Endodermal cell (in vitro differentiated cells): ENCODE measurements around the gene PHF19. TPM values are rescaled to one million over a fixed set of nuclear protein-coding genes. Genes with fewer than 3 reads are reported as not detected.

ENCODE experiments used
- DNase-seq: peaks from one replicate; pipeline ENCODE4 v3.0.0-alpha.2; 2017
- H3K27ac ChIP-seq: 2 replicates; pipeline ENCODE4 v1.5.1; 2013; ENCODE audit warnings: mild to moderate bottlenecking, low read depth, low read length, moderate library complexity
- H3K27me3 ChIP-seq: 2 replicates; pipeline ENCODE4 v1.6.1; 2013; ENCODE audit warnings: mild to moderate bottlenecking, low read length, moderate library complexity; ENCODE audit not compliant: insufficient read depth, control insufficient read depth, poor library complexity, severe bottlenecking
- H3K36me3 ChIP-seq: 2 replicates; pipeline ENCODE4 v1.7.0; 2013; ENCODE audit warnings: mild to moderate bottlenecking, low read length, moderate library complexity; ENCODE audit not compliant: control insufficient read depth, insufficient read depth
- H3K4me1 ChIP-seq: one replicate; pipeline ENCODE4 v1.7.0; 2013; ENCODE audit warnings: low read length; ENCODE audit not compliant: control insufficient read depth, insufficient read depth
- H3K4me3 ChIP-seq: 2 replicates; pipeline ENCODE4 v1.5.1; 2013; ENCODE audit warnings: mild to moderate bottlenecking, low read length, moderate library complexity
- H3K9ac ChIP-seq: 2 replicates; pipeline ENCODE4 v1.6.1; 2013; ENCODE audit warnings: mild to moderate bottlenecking, low read length, moderate library complexity; ENCODE audit not compliant: poor library complexity, severe bottlenecking; ENCODE audit errors: extremely low read depth
- H3K9me3 ChIP-seq: 2 replicates; pipeline ENCODE4 v1.6.1; 2013; ENCODE audit warnings: mild to moderate bottlenecking, low read length, moderate library complexity; ENCODE audit not compliant: control insufficient read depth
- H3K27ac Mint-ChIP-seq: 2 replicates; pipeline ENCODE4 v1.8.0; 2020; ENCODE audit warnings: mixed read lengths
- H3K27me3 Mint-ChIP-seq: 2 replicates; pipeline ENCODE4 v1.8.0; 2021; ENCODE audit warnings: mild to moderate bottlenecking, mixed read lengths; ENCODE audit not compliant: insufficient read depth
- H3K36me3 Mint-ChIP-seq: 2 replicates; pipeline ENCODE4 v1.8.0; 2020; ENCODE audit warnings: low read depth, mixed read lengths
- H3K4me1 Mint-ChIP-seq: 2 replicates; pipeline ENCODE4 v1.8.0; 2020; ENCODE audit warnings: mixed read lengths
- H3K4me3 Mint-ChIP-seq: 2 replicates; pipeline ENCODE4 v1.8.0; 2020; ENCODE audit warnings: mild to moderate bottlenecking, moderate library complexity, mixed read lengths
- H3K9me3 Mint-ChIP-seq: 2 replicates; pipeline ENCODE4 v1.8.0; 2020; ENCODE audit warnings: mild to moderate bottlenecking, mixed read lengths
- WGBS, 2 experiments: methylation state at CpG; one replicate each; pipeline versions ENCODE4 v1.1.5 to v1.1.7; 2013; ENCODE audit warnings: missing lambda C conversion rate in 2 of 2, mixed read lengths in 1 of 2; ENCODE audit not compliant: insufficient coverage in 1 of 2, insufficient read length in 1 of 2; 5-methylcytosine and 5-hydroxymethylcytosine counted together
- total RNA-seq, 2 donors: library from RNA; stranded (reverse); fragmentation: NEBNext Ultra II Directional in 1 of 2; extraction: Animal tissue kit (Norgen Biotek cat#: 25700) in 1 of 2; gene quantifications; 2 replicates in 1 of 2; 3 replicates in 1 of 2; pipeline ENCODE4 v1.2.1, GENCODE V29; 2021
- TF ChIP-seq, protein P1 (sequence below): fragments of 200-600 bp; sonication (generic); conservative IDR thresholded peaks from 2 replicates; pipeline ENCODE4 v1.5.0; 2021; ENCODE audit warnings: antibody characterized with exemption, mild to moderate bottlenecking

The PHF19 gene
- total RNA-seq, 2 donors from 2014 or later = 17.9 to 21.9 TPM

DNA sequence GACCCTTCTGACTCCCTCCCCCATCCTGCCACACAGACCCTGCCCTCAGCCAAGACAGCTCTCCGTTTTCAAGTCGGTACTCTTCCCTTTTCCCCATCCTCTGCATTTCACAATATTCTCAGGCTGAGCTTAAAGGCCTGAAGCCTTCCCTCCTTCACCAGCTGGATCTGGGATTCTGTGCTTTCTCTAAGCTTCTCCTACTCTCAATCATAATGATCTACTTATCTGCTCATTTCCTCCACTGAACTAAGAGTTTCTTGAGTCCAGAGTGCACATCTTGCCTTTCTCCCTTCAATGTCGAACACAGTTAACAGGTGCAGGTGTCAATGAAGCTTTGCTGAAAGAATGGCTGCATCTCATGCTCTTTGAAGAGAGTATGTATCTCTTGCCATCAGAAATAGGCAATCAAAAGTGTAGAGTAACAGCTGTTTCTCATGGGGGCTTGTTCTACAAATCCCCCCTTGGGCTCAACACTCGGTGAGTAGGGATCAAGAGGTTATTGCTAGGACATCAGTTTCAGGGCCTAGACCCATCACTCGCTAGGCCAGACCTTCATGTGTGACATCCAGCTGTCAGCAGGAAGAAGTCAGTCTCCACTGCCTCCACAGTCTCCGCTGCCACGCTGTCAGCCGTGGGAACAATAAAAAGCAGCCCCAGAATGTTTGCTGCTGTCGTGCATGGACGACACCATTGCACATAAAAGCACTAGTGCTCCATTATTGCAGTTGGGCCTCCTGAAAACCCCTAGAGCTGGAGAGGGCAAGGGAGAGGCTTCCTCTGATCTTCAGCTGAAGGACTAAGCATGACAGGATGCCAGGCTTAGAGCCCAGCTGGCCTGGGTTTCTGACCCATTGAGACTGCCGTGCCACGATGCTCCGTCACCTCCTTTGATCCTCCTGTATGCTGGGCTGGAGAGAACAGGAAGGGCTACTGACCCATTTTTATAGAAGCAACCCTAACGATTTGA lies 25.9 kb upstream of the PHF19 start:
- Histone ChIP-seq H3K27me3 (no peaks in the 10 kb centered on the region), H3K4me3 (no peak overlapping the region), H3K9me3 (no peaks in the 10 kb centered on the region), H3K9ac (no peak overlapping the region), H3K36me3 (no peaks in the 10 kb centered on the region), H3K4me1 (no peaks in the 10 kb centered on the region), H3K27ac (no peak overlapping the region)
- no peak for DNase-seq
- no peak overlapping the region for H3K4me3 Mint-ChIP-seq
- TF ChIP-seq, protein P1, sequence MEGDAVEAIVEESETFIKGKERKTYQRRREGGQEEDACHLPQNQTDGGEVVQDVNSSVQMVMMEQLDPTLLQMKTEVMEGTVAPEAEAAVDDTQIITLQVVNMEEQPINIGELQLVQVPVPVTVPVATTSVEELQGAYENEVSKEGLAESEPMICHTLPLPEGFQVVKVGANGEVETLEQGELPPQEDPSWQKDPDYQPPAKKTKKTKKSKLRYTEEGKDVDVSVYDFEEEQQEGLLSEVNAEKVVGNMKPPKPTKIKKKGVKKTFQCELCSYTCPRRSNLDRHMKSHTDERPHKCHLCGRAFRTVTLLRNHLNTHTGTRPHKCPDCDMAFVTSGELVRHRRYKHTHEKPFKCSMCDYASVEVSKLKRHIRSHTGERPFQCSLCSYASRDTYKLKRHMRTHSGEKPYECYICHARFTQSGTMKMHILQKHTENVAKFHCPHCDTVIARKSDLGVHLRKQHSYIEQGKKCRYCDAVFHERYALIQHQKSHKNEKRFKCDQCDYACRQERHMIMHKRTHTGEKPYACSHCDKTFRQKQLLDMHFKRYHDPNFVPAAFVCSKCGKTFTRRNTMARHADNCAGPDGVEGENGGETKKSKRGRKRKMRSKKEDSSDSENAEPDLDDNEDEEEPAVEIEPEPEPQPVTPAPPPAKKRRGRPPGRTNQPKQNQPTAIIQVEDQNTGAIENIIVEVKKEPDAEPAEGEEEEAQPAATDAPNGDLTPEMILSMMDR = no peak
- H3K27me3 Mint-ChIP-seq = peaks cover 6% of the 10 kb centered on the region
- H3K4me1 Mint-ChIP-seq = peaks cover 8% of the 10 kb centered on the region
- 84 to 89% methylated on average over 14 of the region's 14 CpGs for WGBS, 2 experiments
- H3K36me3 Mint-ChIP-seq = no peaks in the 10 kb centered on the region
- H3K27ac Mint-ChIP-seq = no peak overlapping the region
- no peaks in the 10 kb centered on the region for H3K9me3 Mint-ChIP-seq

DNA sequence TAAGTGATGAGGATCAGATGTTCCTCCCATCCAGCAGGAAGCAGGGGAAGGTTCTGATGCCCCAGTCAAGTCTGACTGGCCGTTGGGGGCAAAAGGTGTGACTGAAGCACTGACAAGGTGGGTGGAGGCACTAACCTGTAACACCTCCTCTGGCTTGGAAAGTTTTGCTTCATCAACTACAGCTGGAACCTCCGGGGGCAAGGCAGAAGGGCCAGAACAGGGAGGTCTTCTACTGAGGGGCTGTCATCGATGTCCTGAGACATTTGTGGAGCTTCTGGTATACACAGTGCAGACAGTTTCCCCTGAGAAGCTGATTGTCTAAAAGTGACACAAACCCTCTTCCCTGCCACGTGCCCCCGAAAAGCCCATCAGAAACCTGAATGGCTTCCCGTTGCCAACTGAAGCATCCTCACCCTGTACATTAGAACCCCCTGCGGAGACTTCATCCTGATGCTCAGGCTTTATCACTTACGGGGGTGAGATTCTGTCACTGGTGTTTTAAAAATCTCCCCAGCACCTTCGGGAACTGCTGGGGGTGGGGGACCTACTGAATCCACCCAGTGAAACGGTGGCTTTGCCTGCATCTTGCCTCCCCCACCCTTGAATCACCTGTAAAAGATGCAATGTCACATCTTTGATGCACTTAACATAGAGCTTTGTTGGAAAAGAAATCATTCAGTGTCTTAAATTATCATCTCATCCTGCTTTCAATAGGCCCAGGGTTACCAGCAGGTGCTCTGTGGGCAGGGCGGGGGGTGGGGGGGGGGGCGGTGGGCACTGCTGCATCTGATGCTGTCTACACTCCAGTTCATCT lies 25.0 kb upstream of the PHF19 start:
- no peaks in the 10 kb centered on the region for H3K9me3 Mint-ChIP-seq
- H3K4me1 Mint-ChIP-seq = peaks cover 8% of the 10 kb centered on the region
- no peak overlapping the region for H3K27ac Mint-ChIP-seq

DNA sequence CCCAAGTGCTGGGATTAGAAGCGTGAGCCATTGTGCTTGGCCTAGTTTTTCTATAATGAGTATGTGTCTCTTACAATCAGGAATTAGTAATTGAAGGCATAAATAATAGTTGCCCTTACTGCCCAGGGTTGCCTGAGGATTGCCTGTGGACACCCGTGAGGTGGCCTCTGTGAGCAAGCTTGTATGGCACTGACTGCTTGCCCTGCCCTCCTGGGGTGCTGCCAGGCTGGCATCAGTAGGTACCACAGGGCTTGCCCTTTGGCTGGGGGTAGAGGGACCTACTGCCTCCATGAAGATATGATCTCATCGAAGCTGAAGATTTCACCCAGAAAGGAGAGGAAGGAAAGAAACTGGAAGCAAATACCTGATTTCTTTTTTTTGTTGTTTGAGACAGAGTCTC lies 23.8 kb upstream of the PHF19 start:
- Histone ChIP-seq H3K27me3 (no peaks in the 10 kb centered on the region), H3K4me3 (no peak overlapping the region), H3K36me3 (no peaks in the 10 kb centered on the region), H3K9me3 (no peaks in the 10 kb centered on the region), H3K9ac (no peak overlapping the region), H3K4me1 (no peaks in the 10 kb centered on the region), H3K27ac (no peak overlapping the region)
- peaks cover 4% of the 10 kb centered on the region for H3K27me3 Mint-ChIP-seq
- no peak overlapping the region for H3K27ac Mint-ChIP-seq
- TF ChIP-seq, protein P1 = no peak
- peaks cover 3% of the 10 kb centered on the region for H3K4me1 Mint-ChIP-seq
- WGBS, 2 experiments = 89 to 100% methylated on average over 2 to 3 of the region's 3 CpGs
- no peak overlapping the region for H3K4me3 Mint-ChIP-seq
- no peak for DNase-seq
- H3K36me3 Mint-ChIP-seq = no peaks in the 10 kb centered on the region
- no peaks in the 10 kb centered on the region for H3K9me3 Mint-ChIP-seq

More for the DNA sequence above, 25.0 kb upstream of the PHF19 start:
- Histone ChIP-seq H3K4me1 (no peaks in the 10 kb centered on the region), H3K4me3 (no peak overlapping the region), H3K27ac (no peak overlapping the region), H3K36me3 (no peaks in the 10 kb centered on the region), H3K27me3 (no peaks in the 10 kb centered on the region), H3K9ac (no peak overlapping the region), H3K9me3 (no peaks in the 10 kb centered on the region)
- Mint-ChIP-seq H3K4me3 (no peak overlapping the region), H3K27me3 (peaks cover 4% of the 10 kb centered on the region), H3K36me3 (no peaks in the 10 kb centered on the region)
- DNase-seq = no peak
- TF ChIP-seq, protein P1 = no peak
- WGBS, 2 experiments = 86 to 87% methylated on average over 10 to 12 of the region's 12 CpGs
